ENCODE data around the gene TNS3. TPM values are rescaled to one million over a fixed set of nuclear protein-coding genes. Genes with fewer than 3 reads are reported as not detected.

Gene TNS3
- total and polyA plus RNA-seq, 2 donors (not counting 1 experiment from before 2014, with no cell fraction given): 11.4 to 77.5 TPM

GRCh38 chr7:47346377-47346914 is 235.5 kb downstream of the TNS3 start:
- Mint-ChIP-seq H3K4me3 (no peak overlapping the region), H3K27me3 (no peaks in the 10 kb centered on the region), H3K9me3 (ENCODE audit: insufficient read depth) (no peaks in the 10 kb centered on the region), H3K27ac (no peak overlapping the region), H3K4me1 (no peaks in the 10 kb centered on the region)
- H3K9me3 ChIP-seq (ENCODE audit: control extremely low read depth in 1 of 3, control insufficient read depth in 2 of 3, insufficient read depth in 1 of 3, low read length in 2 of 3): peaks cover 0 to 3% (median 0%) of the 10 kb centered on the region in 3 donors
- ChIA-PET CTCF (no interaction called here), POLR2A (no interaction called here)
- H3K27ac ChIP-seq (ENCODE audit: low read length in 2 of 2): no peak overlapping the region
- H3K9ac ChIP-seq (ENCODE audit: low read length): no peak overlapping the region
- H2AFZ ChIP-seq (ENCODE audit: insufficient read depth, low read depth, low read length, poor library complexity, severe bottlenecking): no peak overlapping the region
- no peaks in the 10 kb centered on the region for H3K79me2 ChIP-seq (ENCODE audit: control insufficient read depth, insufficient read depth, low read length)
- intact Hi-C loops (cut with micrococcal nuclease): no loop called here
- peaks cover 0 to 32% of the 10 kb centered on the region in 2 experiments for H3K36me3 ChIP-seq (replicated peaks in 1 of 2; ENCODE audit: control extremely low read depth in 1 of 2, control insufficient read depth in 1 of 2, extremely low read depth in 1 of 2, insufficient read depth in 2 of 2, low read length in 1 of 2)
- H3K4me3 ChIP-seq (ENCODE audit: control extremely low read depth in 1 of 5, extremely low read depth in 1 of 5, insufficient read depth in 1 of 5, low read depth in 2 of 5, low read length in 4 of 5): no peak overlapping the region
- H3K27me3 ChIP-seq (replicated peaks in 1 of 4; ENCODE audit: control extremely low read depth in 1 of 4, control insufficient read depth in 3 of 4, insufficient read depth in 4 of 4, low read length in 3 of 4): no peaks in the 10 kb centered on the region
- ATAC-seq (ENCODE audit: low read depth) (no peak), DNase-seq (no peak)
- H4K20me1 ChIP-seq (ENCODE audit: control insufficient read depth, insufficient read depth, low read length, poor library complexity, severe bottlenecking): no peaks in the 10 kb centered on the region
- H3K4me1 ChIP-seq (ENCODE audit: control insufficient read depth in 2 of 2, insufficient read depth in 2 of 2, low read length in 2 of 2): no peaks in the 10 kb centered on the region
- 100% methylated on average over 5 of the region's 7 CpGs for WGBS (ENCODE audit: insufficient coverage)
- TF ChIP-seq EZH2 (IDR thresholded peaks at IDR 0.05; ENCODE audit: borderline replicate concordance, insufficient read depth, low read depth, low read length, poor library complexity, severe bottlenecking) (no peak), CTCF (IDR thresholded peaks at IDR 0.05) (no peak)
- no peak overlapping the region for H3K4me2 ChIP-seq (replicated peaks; ENCODE audit: low read depth, low read length, poor library complexity, severe bottlenecking)

GRCh38 chr7:47345857-47346298 is 236.0 kb downstream of the TNS3 start:
- Histone ChIP-seq H4K20me1 (ENCODE audit: control insufficient read depth, insufficient read depth, low read length, poor library complexity, severe bottlenecking) (no peaks in the 10 kb centered on the region), H2AFZ (ENCODE audit: insufficient read depth, low read depth, low read length, poor library complexity, severe bottlenecking) (no peak overlapping the region), H3K79me2 (ENCODE audit: control insufficient read depth, insufficient read depth, low read length) (no peaks in the 10 kb centered on the region), H3K9ac (ENCODE audit: low read length) (no peak overlapping the region), H3K9me3 (ENCODE audit: control extremely low read depth in 1 of 3, control insufficient read depth in 2 of 3, insufficient read depth in 1 of 3, low read length in 2 of 3) (peaks cover 0 to 3% (median 0%) of the 10 kb centered on the region in 3 donors), H3K4me2 (replicated peaks; ENCODE audit: low read depth, low read length, poor library complexity, severe bottlenecking) (no peak overlapping the region), H3K27ac (ENCODE audit: low read length in 2 of 2) (no peak overlapping the region), H3K4me3 (ENCODE audit: control extremely low read depth in 1 of 5, extremely low read depth in 1 of 5, insufficient read depth in 1 of 5, low read depth in 2 of 5, low read length in 4 of 5) (no peak overlapping the region), H3K4me1 (ENCODE audit: control insufficient read depth in 2 of 2, insufficient read depth in 2 of 2, low read length in 2 of 2) (no peaks in the 10 kb centered on the region), H3K36me3 (replicated peaks in 1 of 2; ENCODE audit: control extremely low read depth in 1 of 2, control insufficient read depth in 1 of 2, extremely low read depth in 1 of 2, insufficient read depth in 2 of 2, low read length in 1 of 2) (peaks cover 0 to 32% of the 10 kb centered on the region in 2 experiments), H3K27me3 (replicated peaks in 1 of 4; ENCODE audit: control extremely low read depth in 1 of 4, control insufficient read depth in 3 of 4, insufficient read depth in 4 of 4, low read length in 3 of 4) (no peaks in the 10 kb centered on the region)
- no peak for ATAC-seq (ENCODE audit: low read depth)
- TF ChIP-seq CTCF (IDR thresholded peaks at IDR 0.05) (no peak), EZH2 (IDR thresholded peaks at IDR 0.05; ENCODE audit: borderline replicate concordance, insufficient read depth, low read depth, low read length, poor library complexity, severe bottlenecking) (no peak)
- H3K4me3 Mint-ChIP-seq: no peak overlapping the region
- CTCF ChIA-PET: no interaction called here
- no peak overlapping the region for H3K27ac Mint-ChIP-seq
- no peaks in the 10 kb centered on the region for H3K27me3 Mint-ChIP-seq
- no peak for DNase-seq
- 98% methylated on average over 11 of the region's 11 CpGs for WGBS (ENCODE audit: insufficient coverage)
- POLR2A ChIA-PET: no interaction called here
- intact Hi-C loops (cut with micrococcal nuclease): no loop called here
- no peaks in the 10 kb centered on the region for H3K4me1 Mint-ChIP-seq
- H3K9me3 Mint-ChIP-seq (ENCODE audit: insufficient read depth): no peaks in the 10 kb centered on the region

Data from B cell (primary cell).